ENCODE data around the gene MYH7.

The MYH7 gene

GRCh38 chr14:23413681-23414080, 21.8 kb downstream of the MYH7 start (continued):
- TF ChIP-seq ZBTB11 (tag by site-specific recombination; conservative IDR thresholded peaks at IDR 0.05; ENCODE audit: low read depth), result no peak
- no peak for TF ChIP-seq SALL2 (tag by site-specific recombination; IDR thresholded peaks at IDR 0.05; ENCODE audit: borderline replicate concordance)
- TF ChIP-seq ZSCAN5A (tag by site-specific recombination; IDR thresholded peaks at IDR 0.05), result no peak
- no peak for TF ChIP-seq ZNF404 (tag by site-specific recombination; IDR thresholded peaks at IDR 0.05)
- TF ChIP-seq HOXA7 (CRISPR knock-in tag; IDR thresholded peaks at IDR 0.05; ENCODE audit: borderline replicate concordance), result no peak
- TF ChIP-seq KLF17 (tag by site-specific recombination; IDR thresholded peaks at IDR 0.05), result no peak

- H3K9me3 ChIP-seq (ENCODE audit: control insufficient read depth, insufficient read depth, low read depth, low read length), result no peaks in the 10 kb centered on the region
- no peak for TF ChIP-seq KLF9 (tag by site-specific recombination; IDR thresholded peaks at IDR 0.05; ENCODE audit: low read depth)
- TF ChIP-seq ZNF175 (tag by site-specific recombination; IDR thresholded peaks at IDR 0.05), result no peak
- TF ChIP-seq ZNF433 (tag by site-specific recombination; IDR thresholded peaks at IDR 0.05; ENCODE audit: low read depth), result no peak
- TF ChIP-seq ZNF184 (tag by site-specific recombination; IDR thresholded peaks at IDR 0.05), result no peak
- no peak for TF ChIP-seq ZNF24 (tag by site-specific recombination; IDR thresholded peaks at IDR 0.05)
- TF ChIP-seq GLIS2 (tag by site-specific recombination; IDR thresholded peaks at IDR 0.05), result no peak
- no peak for TF ChIP-seq ZNF223 (tag by site-specific recombination; IDR thresholded peaks at IDR 0.05)
- no peak for TF ChIP-seq KLF8 (tag by site-specific recombination; IDR thresholded peaks at IDR 0.05)
- no peak for TF ChIP-seq ZNF530 (tag by site-specific recombination; IDR thresholded peaks at IDR 0.05; ENCODE audit: low read depth)
- TF ChIP-seq INSM2 (tag by site-specific recombination; IDR thresholded peaks at IDR 0.05), result no peak
- TF ChIP-seq ZNF626 (tag by site-specific recombination; IDR thresholded peaks at IDR 0.05), result no peak
- TF ChIP-seq ZNF248 (tag by site-specific recombination; IDR thresholded peaks at IDR 0.05), result no peak
- TF ChIP-seq ZNF76 (tag by site-specific recombination; IDR thresholded peaks at IDR 0.05; ENCODE audit: borderline replicate concordance, low read depth), result no peak
- no peak for TF ChIP-seq ZNF274 (IDR thresholded peaks at IDR 0.05; ENCODE audit: low read length)
- no peak for TF ChIP-seq ZNF274 (tag by site-specific recombination; IDR thresholded peaks at IDR 0.05; ENCODE audit: borderline replicate concordance)
- TF ChIP-seq ZNF571 (tag by site-specific recombination; IDR thresholded peaks at IDR 0.05), result no peak
- H3K36me3 ChIP-seq (ENCODE audit: control insufficient read depth in 2 of 2, insufficient read depth in 1 of 2, low read length in 2 of 2), result no peaks in the 10 kb centered on the region
- no peak overlapping the region for H3K4me3 ChIP-seq (ENCODE audit: low read depth, low read length)
- ChIA-PET CTCF (interaction anchor here (0.6 kb wide), 1 partner anchor 67 kb away, joined by 3 read pairs; no protein-coding TSS in a partner anchor), POLR2A (no interaction called here)
- no peak overlapping the region for H3K27ac ChIP-seq (ENCODE audit: extremely low read depth, low read depth, low read length)
- no peaks in the 10 kb centered on the region for H3K4me1 ChIP-seq (ENCODE audit: control insufficient read depth, insufficient read depth, low read length)
These were observed 23.6 kb downstream of the MYH7 start for GRCh38 chr14:23411563-23412525.

Measured in HEK293 (cell line).